ENCODE data around the gene PNPLA1. TPM values are rescaled to one million over a fixed set of nuclear protein-coding genes. Genes with fewer than 3 reads are reported as not detected.

Gene PNPLA1
- total RNA-seq (ENCODE audit: unreplicated experiment), result not detected
- long read RNA-seq, result 0 reads

- Mint-ChIP-seq H3K27me3 (ENCODE audit: unreplicated experiment) (no peaks in the 10 kb centered on the region), H3K27ac (ENCODE audit: unreplicated experiment) (no peak within 1 kb of the TSS), H3K4me3 (ENCODE audit: unreplicated experiment) (no peak within 1 kb of the TSS), H3K36me3 (ENCODE audit: unreplicated experiment) (peaks cover 6% of the 10 kb centered on the region), H3K9me3 (ENCODE audit: unreplicated experiment) (peaks cover 3% of the 10 kb centered on the region), H3K4me1 (ENCODE audit: low read depth, unreplicated experiment) (no peaks in the 10 kb centered on the region)
- DNase-seq, result no peak
- TF ChIP-seq CTCF (IDR thresholded peaks at IDR 0.05; ENCODE audit: partially characterized antibody, unreplicated experiment), result no peak
Observed at GRCh38 chr6:36269834-36270705, at the start of gene PNPLA1. Gene PNPLA1, plus strand, starts transcription at chr6:36270060. Its CDS starts 400 bp downstream, at chr6:36270460.

GRCh38 chr6:36220226-36220625, 49.6 kb upstream of the PNPLA1 start:
- H3K27ac Mint-ChIP-seq (ENCODE audit: unreplicated experiment), result no peak overlapping the region
- DNase-seq, result no peak
- no peak for TF ChIP-seq CTCF (IDR thresholded peaks at IDR 0.05; ENCODE audit: partially characterized antibody, unreplicated experiment)
- H3K4me1 Mint-ChIP-seq (ENCODE audit: low read depth, unreplicated experiment), result no peaks in the 10 kb centered on the region
- peaks cover 1% of the 10 kb centered on the region for H3K9me3 Mint-ChIP-seq (ENCODE audit: unreplicated experiment)
- no peaks in the 10 kb centered on the region for H3K36me3 Mint-ChIP-seq (ENCODE audit: unreplicated experiment)
- H3K4me3 Mint-ChIP-seq (ENCODE audit: unreplicated experiment), result no peak overlapping the region
- H3K27me3 Mint-ChIP-seq (ENCODE audit: unreplicated experiment), result no peaks in the 10 kb centered on the region

- Mint-ChIP-seq H3K36me3 (ENCODE audit: unreplicated experiment) (no peaks in the 10 kb centered on the region), H3K4me3 (ENCODE audit: unreplicated experiment) (no peak overlapping the region)
Observed at GRCh38 chr6:36221674-36222073, 48.2 kb upstream of the PNPLA1 start.

GRCh38 chr6:36222924-36223323, 46.9 kb upstream of the PNPLA1 start:
- no peak for TF ChIP-seq CTCF (IDR thresholded peaks at IDR 0.05; ENCODE audit: partially characterized antibody, unreplicated experiment)
- Mint-ChIP-seq H3K27me3 (ENCODE audit: unreplicated experiment) (peaks cover 2% of the 10 kb centered on the region), H3K36me3 (ENCODE audit: unreplicated experiment) (no peaks in the 10 kb centered on the region), H3K4me3 (ENCODE audit: unreplicated experiment) (no peak overlapping the region), H3K4me1 (ENCODE audit: low read depth, unreplicated experiment) (no peaks in the 10 kb centered on the region), H3K27ac (ENCODE audit: unreplicated experiment) (no peak overlapping the region), H3K9me3 (ENCODE audit: unreplicated experiment) (peaks cover 1% of the 10 kb centered on the region)
- no peak for DNase-seq

More at GRCh38 chr6:36221674-36222073, 48.2 kb upstream of the PNPLA1 start:
- Mint-ChIP-seq H3K9me3 (ENCODE audit: unreplicated experiment) (peaks cover 1% of the 10 kb centered on the region), H3K4me1 (ENCODE audit: low read depth, unreplicated experiment) (no peaks in the 10 kb centered on the region), H3K27me3 (ENCODE audit: unreplicated experiment) (no peaks in the 10 kb centered on the region), H3K27ac (ENCODE audit: unreplicated experiment) (no peak overlapping the region)
- TF ChIP-seq CTCF (IDR thresholded peaks at IDR 0.05; ENCODE audit: partially characterized antibody, unreplicated experiment), result no peak
- no peak for DNase-seq

GRCh38 chr6:36223706-36224105, 46.2 kb upstream of the PNPLA1 start:
- DNase-seq, result no peak
- TF ChIP-seq CTCF (IDR thresholded peaks at IDR 0.05; ENCODE audit: partially characterized antibody, unreplicated experiment), result no peak
- H3K36me3 Mint-ChIP-seq (ENCODE audit: unreplicated experiment), result no peaks in the 10 kb centered on the region
- H3K27ac Mint-ChIP-seq (ENCODE audit: unreplicated experiment), result no peak overlapping the region
- H3K9me3 Mint-ChIP-seq (ENCODE audit: unreplicated experiment), result peaks cover 1% of the 10 kb centered on the region
- no peak overlapping the region for H3K4me3 Mint-ChIP-seq (ENCODE audit: unreplicated experiment)
- H3K27me3 Mint-ChIP-seq (ENCODE audit: unreplicated experiment), result peaks cover 2% of the 10 kb centered on the region
- H3K4me1 Mint-ChIP-seq (ENCODE audit: low read depth, unreplicated experiment), result no peaks in the 10 kb centered on the region
